Hematopoietic multipotent progenitor cell treated with erythropoietin and hydrocortisone succinate and interleukin-3 and kit ligand, for 6 days (in vitro differentiated cells): ENCODE results near the gene HSF5.
A peak's percentile ranks its signal among the peaks of the same experiment; 100 is the strongest.

Experiments used
- DNase-seq: peaks from one replicate; pipeline ENCODE4 v3.0.0-alpha.2; 2015

Gene HSF5

DNA sequence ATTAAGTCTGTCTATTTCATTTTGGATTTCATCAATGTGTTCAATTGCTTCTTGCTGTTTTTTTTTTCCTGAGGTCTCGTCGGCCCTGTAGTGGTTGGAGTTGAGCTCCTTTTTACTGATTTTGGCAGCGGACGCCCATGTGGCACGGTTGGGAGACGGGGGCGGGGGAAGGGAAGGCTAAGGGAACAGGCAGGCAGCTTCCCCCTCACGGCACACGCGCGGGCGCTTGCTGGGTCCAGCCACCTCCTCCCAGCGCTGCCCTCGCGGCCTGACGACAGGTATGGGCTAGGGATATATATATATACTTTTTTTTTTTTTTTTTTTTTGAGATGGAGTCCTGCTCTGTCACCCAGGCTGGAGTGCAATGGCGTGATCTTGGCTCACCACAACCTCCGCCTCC lies 11.4 kb downstream of the HSF5 start:
- no peak for DNase-seq

DNA sequence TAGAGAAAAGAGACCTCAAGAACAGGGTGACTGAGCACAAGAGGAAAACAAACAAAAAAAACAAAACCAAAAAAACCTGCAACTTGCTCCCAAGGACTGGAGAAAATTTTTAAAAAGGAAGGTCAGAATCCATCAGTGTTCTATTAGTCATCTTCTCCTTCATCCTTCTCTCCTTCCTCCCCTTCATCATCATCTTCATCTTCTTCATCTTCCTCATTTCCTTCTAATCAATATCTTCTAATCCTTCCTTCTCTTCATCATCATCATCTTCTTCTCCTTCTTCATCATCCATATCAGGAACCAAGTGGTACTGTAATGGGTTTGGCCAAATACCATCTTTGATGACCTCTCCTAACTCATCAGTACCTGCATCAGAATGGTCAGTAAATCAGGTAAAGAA lies 12.2 kb downstream of the HSF5 start:
- DNase-seq, result no peak

DNA sequence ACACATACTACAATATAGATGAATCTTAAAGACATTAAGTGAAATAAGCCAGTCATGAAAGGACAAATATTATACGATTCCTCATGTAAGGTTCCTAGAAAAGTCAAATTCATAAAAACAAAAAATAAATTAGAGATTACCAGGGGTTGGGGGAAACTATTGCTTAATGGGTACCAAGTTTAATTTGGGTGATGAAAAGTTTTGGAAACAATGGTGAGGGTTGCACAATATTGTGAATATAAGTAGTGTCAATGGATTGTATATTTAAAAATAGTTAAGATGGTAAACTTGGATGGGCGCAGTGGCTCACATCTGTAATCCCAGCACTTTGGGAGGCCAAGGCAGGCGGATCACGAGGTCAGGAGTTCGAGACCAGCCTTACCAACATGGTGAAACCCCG lies 17.9 kb downstream of the HSF5 start:
- no peak for DNase-seq

DNA sequence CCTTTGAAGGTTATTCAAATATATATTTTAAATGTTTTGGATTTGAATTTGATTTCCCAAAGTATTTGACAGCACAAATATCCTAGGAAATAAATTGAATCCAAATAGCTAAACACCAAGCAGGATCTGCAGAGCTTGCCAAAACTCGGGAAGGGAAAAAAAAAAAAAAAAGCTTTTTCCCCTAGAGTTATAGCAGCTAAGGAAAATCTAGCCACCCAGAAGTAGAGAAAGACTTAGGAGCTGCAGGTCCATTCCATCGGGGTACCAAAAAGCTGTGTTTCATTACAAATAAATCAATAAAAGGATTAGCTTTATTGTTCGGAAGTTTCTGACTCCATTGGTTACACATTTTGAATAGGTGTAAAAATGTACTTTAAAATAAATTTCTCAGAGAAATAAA lies 19.3 kb downstream of the HSF5 start:
- no peak for DNase-seq

DNA sequence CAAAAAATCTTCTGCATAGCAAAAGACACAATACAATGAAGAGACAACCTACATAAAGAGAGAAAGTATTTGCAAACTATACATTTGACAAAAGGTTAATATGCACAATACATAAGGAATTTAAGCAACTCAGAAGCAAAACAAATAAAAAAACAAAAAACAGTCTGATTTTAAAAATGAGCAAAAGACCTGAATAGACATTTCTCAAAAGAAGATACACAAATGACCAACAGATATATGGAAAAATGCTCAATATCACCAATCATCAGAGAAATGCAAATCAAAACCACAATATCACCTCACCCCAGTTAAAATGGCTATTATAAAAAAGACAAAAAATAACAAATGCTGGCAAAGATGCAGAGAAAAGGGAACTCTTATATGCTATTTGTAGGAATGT lies 32.7 kb downstream of the HSF5 start:
- no peak for DNase-seq

DNA sequence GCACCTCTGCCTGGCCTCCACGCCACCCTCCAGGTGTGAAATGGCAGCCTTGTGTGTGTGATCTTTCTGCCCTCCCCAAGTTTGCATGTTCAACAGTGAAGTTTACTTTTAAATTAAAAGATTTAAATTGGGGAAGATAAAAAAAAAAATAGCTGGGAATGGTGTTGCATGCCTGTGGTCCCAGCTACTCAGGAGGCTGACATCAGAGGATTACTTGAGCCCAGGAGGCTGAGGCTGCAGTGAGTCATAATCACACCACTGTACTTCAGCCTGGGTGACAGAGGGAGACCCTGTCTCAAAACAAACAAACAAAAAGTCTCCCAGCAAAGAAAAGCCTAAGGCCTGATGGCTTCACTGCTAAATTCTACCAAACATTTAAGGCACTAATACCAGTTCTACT lies 35.5 kb downstream of the HSF5 start:
- DNase-seq, result no peak

DNA sequence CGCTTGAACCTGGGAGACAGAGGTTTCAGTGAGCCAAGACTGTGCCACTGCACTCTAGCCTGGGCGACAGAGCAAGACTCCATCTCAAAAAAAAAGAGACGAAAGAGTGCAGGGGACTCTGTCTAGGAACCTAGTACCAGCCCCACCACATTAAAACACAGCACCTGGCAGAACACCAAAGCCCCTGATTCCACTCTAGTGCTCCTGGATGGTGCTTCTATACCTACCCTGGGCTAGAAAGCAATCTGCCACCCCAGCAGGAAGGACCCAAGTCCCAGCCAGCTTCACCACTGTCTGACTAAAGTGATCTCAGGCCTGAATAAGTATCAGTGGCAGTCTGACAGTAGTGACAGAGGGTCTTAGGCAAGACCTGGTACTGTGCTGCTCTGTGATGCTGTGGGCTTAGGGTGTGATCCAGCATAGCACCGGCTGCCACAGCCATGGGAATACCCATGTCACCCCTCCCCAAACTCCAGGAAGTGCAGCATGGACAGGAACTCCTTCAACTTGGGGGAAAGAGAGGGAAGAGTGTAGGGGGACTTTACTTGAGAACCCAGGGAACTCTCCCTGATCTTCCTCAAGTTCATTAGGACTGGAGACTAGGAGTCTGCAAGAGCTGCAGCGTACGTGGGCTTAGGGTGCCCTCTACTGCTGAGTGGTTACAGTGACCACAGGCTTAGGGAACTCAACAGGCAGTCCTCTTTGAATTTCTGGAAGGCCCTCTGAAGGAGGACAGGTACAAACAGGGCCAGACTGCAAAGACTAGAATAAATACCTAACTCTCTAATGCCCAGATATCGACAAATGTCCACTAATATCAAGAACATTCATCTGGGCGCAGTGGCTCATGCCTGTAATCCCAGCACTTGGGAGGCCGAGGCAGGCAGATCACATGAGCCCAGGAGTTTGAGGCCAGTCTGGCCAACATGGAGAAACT lies 40.9 kb downstream of the HSF5 start:
- DNase-seq, result peak; percentile 93

DNA sequence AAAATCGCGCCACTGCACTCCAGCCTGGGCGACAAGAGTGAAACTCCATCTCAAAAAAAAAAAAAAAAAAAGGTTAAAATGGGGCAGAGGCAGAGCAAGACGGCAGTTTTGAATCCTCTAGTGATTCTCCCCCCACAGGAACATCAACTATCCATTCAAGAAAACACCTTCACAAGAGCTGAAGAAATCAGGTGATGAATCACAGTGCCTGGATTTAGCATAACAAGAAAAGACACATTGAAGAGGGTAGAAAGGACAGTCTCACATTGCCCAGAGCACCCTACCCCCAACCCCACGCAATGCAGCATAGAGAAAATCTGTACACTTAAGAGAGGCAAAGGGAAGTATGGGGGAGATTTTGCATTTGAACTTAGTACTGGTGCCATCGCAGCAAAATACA lies 42.1 kb downstream of the HSF5 start:
- DNase-seq, result no peak

DNA sequence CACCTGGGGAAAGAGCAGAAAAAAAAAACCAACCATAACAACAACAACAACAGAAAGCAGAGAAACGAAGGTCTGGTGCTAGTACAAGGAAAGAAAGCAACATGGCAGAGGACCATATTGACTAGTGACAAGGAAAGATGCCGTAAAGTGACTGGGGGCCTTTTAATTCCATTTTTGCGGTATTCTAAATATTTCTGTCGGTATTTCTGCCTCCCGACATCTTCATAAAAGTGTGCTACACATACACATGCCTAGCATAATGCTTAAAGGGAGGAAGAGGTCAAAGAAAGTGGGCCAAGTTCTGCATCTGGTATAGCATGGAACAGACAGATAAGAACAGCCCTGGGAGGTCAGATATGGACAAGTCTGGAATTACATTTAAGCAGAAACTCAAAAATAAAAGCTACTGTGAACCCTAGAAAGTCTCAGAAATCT lies 51.4 kb downstream of the HSF5 start:
- DNase-seq, result peak; percentile 85

DNA sequence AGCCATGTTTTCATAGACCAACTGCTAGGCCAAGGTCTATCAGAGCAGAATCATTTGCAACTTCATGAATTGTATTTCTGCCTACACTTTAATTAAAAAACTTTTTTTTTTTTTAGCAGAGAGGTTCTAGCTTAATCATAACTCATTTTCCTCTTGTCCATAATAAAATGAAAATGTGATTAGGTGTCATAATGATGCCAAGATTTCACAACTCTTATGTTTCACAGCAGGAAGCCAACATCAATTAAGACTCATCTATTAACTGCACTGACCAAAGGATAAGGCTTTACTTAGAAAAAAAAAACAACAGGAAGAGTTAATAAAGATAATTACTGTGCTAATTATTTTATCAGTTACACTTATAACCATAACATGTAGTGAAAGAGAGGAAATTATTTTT lies 52.0 kb downstream of the HSF5 start:
- DNase-seq, result no peak

DNA sequence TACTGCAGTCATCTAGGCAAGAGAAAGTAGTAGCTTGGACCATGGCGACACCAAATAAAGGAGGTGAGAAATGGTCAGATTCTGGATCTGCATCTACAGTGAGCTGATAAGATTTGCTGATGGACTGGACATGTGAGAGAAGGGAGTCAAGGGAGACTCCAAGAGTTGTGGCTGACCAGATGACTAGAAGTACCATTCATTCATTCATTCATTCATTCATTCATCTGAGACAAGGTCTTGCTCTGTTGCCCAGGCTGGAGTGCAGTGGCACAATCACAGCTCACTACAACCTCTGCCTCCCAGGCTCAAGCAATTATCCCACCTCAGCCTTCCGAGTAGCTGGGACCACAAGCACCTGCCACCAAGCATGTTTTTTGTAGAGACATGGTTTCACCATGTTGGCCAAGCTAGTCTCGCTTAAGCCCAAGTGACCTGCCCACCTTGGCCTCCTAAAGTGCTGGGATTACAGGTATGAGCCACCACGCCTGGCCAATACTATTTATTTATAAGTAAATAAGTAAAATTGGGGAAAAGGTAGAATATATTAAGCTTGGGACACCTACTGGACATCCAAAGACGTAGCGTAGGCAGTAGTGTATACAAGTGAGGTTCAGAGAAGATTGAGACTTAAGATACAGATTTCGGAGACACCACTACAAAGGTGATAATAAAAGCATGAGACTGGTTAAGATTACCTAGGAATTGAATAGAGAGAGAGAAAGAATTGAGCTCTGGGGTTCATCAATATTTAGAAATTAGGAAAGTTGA lies 55.2 kb downstream of the HSF5 start:
- DNase-seq, result peak; percentile 24

DNA sequence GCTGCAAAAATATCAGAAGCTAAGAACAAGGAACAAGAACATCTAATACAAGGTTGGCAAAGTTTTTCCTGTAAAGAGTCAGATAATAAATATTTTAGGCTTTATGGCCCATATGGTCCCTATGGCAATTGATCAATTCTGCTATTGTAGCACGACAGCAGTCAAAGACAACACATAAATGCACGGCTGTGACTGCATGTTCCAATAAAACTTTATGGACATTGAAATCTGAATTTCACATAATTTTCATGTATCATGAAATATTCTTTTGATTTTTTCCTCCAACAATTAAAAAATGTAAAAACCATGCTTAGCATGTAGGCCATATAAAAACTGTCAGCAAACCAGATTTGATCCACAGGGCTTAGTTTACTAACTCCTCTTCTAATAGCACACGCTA lies 60.4 kb downstream of the HSF5 start:
- DNase-seq, result no peak

DNA sequence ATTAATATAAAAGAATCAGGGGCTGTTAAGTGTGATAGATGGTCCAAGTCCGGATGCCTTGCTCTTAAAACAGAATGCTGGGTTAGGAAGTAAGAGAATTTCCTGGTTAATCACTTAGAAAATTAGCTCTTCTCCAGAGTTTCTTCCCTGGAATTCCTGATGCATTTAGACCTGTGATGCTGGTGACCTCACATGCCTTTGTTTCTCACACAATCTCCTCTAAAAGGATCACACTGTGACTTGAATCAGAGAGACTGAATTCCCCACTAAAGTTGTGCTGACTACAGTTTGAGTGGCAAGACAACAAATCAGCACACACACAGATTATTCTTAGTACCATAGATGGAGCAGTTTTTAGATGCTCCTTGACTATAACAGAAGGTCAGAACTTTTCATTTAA lies 66.5 kb downstream of the HSF5 start:
- no peak for DNase-seq

DNA sequence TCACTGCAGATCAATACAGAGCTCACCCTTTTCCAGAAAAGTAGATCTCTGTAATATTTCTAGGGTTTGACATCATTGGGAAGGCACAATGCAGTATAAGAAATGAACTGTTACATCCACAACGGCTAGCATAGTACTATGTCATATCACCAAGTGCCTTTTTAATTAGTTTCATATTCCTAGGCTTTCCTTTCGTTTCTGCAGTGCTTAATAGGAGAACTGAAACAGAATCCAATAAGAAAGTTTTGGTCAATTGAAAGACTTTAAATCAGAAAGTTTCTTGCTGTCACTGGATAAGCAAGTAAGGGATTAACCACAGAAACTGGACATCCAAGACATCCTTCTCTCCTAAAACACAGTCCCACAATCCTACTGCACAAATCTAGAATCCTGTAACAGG lies 67.4 kb downstream of the HSF5 start:
- DNase-seq, result no peak

DNA sequence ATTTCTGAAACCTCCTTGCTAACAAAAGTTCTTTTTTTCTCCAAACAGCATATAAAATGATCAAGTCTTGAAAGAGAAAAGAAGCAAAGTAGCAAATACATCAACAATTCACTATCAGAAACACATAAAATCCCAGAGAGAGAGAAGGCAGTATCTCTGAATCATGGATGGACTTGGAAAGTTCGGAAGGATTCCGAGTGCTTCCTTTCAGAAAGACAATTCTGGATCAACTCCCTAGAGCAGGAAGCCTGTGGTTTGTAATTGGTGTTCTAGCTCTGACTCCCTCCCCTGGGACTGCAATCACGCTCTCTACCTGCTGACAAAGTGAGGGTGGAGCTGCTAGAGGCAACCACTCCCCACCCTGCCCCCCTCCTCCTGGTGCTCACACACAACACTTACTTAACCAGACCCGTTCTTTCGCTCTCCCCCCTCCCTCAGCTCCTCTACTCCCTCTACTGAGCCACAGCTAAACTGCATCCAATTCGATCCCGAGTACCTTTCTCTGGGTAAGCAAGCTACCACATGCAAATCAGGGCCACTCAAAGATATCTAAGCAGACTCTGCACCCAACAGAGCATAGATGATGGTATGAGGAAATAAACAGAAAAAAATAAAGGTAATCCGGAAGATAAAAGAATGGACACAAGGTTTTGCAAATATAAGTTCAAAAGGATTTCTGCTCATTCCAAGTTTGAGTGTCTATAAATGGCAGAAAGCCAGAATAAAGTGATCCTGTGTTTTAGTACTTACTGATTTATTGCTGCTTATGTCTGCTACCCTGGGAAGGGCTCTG lies 70.7 kb downstream of the HSF5 start, which contains the start of gene RNF43:
RNF43 (minus strand) TSS at position 235 of the 793 bp plus-strand sequence. CDS start 1,957 bp downstream, outside the sequence.
- peak; percentile 94 for DNase-seq

DNA sequence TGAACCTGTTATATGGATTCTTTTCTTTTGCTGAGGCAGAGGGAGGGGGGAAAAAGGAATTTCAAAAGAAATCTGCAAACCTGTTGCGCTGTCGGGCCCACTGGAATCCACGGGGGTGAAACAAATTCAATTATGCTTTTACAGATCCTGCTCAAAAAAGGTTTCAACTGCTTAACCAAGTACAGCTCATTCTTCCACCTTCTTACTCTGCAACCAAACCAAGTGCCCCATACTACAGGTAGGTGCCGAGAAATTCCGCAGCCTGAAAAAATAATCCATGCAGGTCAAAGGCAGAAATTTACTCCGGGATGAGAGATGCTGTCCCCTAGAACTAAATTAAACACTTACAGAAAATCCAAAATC lies 71.3 kb downstream of the HSF5 start:
- DNase-seq, result no peak

DNA sequence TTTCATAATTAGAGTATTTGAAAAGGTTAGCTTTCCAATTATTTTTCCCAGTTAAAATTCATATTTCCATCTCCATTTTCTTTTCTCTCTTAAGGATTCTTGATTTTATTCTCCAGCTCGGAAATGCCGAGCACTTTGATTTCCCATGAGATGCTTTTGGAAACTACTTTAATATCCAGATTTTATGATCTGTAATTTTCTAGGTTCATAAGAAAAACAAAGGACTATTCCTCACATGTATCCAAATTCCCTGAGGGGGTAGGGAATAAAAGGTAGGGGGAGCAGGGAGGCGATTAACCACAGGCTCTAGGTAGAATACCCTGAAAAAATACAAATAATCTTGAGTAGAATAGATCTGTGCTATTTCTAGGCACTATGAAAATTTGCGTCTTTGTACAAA lies 71.8 kb downstream of the HSF5 start:
- DNase-seq, result no peak

DNA sequence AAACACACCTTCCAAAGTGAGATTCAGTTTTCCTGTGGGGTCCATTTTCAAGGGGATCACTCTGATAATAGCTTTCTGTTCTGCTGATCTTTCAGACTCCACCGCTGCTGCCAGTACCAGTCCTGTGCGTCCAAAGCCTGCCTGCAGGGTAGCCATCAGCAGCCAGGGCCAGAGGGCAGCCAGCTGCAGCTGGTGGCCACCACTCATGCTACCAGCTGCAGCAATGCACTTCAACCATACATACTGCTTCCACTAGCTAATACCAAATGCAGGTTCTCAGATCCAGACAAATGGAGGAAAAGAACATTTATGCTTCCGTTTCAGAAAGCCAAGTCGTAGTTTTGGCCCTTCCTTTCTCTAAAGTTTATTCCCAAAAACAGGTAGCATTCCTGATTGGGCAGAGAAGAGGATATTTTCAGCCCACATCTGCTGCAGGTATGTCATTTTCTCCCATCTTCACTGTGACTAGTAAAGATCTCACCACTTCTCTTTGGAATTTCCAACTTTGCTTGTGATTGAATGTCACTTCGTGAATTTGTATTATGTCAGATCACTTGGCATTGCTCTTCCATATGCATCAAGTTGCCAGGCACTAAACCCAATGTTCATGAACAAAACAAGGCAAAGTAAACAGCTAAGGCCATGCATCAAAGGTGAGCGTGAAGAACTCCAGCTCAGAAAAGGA lies 72.7 kb downstream of the HSF5 start:
- DNase-seq, result no peak

DNA sequence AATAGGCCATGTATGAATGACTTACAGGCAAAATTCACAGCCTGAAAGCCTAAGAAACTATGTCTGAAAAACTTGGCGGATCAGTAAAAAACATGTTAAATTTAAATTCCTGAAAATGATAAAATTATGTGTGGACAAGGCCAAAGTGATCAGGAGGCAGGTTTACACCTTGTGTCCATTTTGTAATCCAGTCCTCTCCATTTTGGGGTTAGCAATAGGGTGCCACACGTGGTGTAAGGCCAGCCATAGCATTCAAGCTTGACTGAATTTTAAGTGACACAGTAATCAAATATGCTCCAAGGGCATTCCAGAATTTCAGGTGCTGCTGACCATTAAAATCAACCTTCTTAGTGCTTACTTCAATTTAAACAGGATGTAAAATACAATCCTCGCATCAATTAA lies 73.6 kb downstream of the HSF5 start:
- DNase-seq, result no peak

DNA sequence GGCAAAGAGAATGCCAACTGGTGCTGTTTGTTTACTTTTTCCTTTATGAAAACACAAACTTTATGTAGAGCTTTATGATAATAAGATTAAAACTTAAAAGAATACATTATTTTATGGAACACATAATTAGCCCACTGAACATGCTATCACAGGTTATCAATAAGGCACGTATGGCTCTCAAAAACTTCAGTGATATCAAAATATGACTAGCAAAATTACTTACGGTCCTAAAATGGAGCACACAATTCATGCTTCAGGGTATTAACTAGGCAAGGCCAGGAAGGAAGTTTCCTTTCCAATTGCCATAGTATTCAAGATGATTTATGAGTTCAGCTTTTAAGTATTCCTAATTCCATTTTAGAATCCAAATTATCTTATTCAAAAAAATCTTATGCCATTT lies 74.5 kb downstream of the HSF5 start:
- no peak for DNase-seq

DNA sequence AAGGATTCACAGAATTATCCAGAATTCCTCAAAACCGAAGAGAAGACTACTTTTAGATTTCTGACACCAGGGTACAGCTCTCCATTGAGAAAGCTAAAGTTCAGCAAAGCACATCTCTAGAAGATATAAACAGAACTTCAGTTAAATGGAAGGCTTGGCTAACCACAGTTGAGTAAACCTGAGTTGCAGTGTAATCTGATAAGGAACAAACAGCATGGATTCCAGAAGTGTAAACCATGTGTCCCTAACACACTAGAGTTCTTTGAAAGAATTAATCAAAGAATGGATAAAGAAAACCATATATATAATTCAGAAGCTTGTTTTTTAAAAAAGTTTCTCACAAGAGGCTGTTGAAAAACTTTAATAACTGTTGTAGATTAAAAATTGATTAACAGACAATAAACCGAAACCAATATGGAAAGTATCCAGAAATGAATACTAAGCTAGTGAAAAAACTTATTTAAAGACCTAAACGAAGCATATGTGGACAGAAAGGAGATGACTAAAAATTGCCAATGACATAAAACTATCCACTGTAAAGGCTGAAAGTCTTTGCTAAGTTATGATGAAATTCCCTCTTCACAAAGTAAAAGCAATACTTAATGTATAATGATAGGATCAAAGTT lies 75.1 kb downstream of the HSF5 start:
- DNase-seq, result peak; percentile 63

DNA sequence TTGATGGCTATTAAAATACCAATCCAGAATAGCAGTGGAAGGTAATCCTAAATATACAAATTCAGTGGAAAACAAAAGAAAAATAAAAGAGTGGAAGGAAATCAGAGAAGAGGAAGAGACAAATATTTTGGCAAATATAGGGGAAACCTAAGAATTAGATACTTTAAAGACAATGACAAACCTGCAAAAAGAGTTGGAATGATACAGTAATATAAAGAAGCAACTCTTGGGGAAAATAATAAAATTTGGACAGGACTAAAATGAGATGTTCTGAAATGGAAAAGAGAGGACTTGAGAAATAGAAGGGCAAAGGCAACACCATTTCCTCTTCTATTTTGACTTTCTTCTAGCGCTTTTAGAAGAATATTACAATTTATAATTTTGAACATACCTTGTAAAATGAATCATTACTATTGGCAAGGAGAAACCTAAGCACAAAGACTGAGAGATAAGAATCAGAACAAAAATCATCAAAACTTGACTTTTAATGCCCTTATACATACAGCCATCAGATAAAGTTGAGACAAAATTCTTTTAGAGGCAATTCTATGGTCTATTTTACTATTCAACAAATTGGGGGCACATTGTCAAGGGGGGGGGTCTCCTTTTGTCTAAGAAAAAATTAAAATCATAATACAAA lies 76.0 kb downstream of the HSF5 start:
- no peak for DNase-seq
